GM19099 (cell line): ENCODE data around the gene PAN2.

Experiments
- POLR2A ChIP-seq: IDR thresholded peaks from 3 replicates; pipeline ENCODE4 v1.6.1; 2011; ENCODE audit warnings: low read depth; ENCODE audit not compliant: insufficient read length; ENCODE audit errors: extremely low read depth

PAN2 gene

GRCh38 chr12:56358836-56359532 lies 25.2 kb upstream of the PAN2 start:
- TF ChIP-seq POLR2A, result peak; percentile 35

GRCh38 chr12:56351325-56351724 lies 17.5 kb upstream of the PAN2 start:
- no peak for TF ChIP-seq POLR2A

GRCh38 chr12:56350662-56351061 lies 16.9 kb upstream of the PAN2 start:
- no peak for TF ChIP-seq POLR2A

- no peak for TF ChIP-seq POLR2A
Measured at GRCh38 chr12:56348776-56349175, 15.0 kb upstream of the PAN2 start.

- no peak for TF ChIP-seq POLR2A
Measured at GRCh38 chr12:56346675-56347074, 12.9 kb upstream of the PAN2 start.

- no peak for TF ChIP-seq POLR2A
Measured at GRCh38 chr12:56341616-56342015, 7.8 kb upstream of the PAN2 start.

- TF ChIP-seq POLR2A, result no peak
Measured at GRCh38 chr12:56339158-56339422, 5.3 kb upstream of the PAN2 start.

GRCh38 chr12:56338308-56339157 lies 4.7 kb upstream of the PAN2 start, which contains the start of gene IL23A:
TSS of gene IL23A (plus strand) at chr12:56338884. CDS start at chr12:56339045, 161 bp downstream.
- peak; percentile 44 for TF ChIP-seq POLR2A

GRCh38 chr12:56337753-56338251 lies 4.0 kb upstream of the PAN2 start:
- TF ChIP-seq POLR2A, result no peak

GRCh38 chr12:56336361-56337167 lies 2.8 kb upstream of the PAN2 start:
- peak; percentile 23 for TF ChIP-seq POLR2A

GRCh38 chr12:56334490-56334793 lies 642 bp upstream of the PAN2 start:
- no peak for TF ChIP-seq POLR2A

- no peak for TF ChIP-seq POLR2A
Measured at GRCh38 chr12:56333197-56333678, 562 bp downstream of the PAN2 start.

- no peak for TF ChIP-seq POLR2A
Measured at GRCh38 chr12:56332512-56333196, 1.1 kb downstream of the PAN2 start.

GRCh38 chr12:56330936-56331490 lies 2.8 kb downstream of the PAN2 start:
- no peak for TF ChIP-seq POLR2A
